Activated CD8-positive, alpha-beta memory T cell treated with anti-CD3 and anti-CD28 coated beads, Interleukin-2, amount 50 U/mL, for 24 hours (primary cell): ENCODE measurements around the gene SUN2.

Experiments
- DNase-seq: peaks from one replicate; pipeline ENCODE4 v3.0.0-alpha.2; 2020; ENCODE audit errors: extremely low read depth

The SUN2 gene

GRCh38 chr22:38716271-38716670, 39.5 kb downstream of the SUN2 start:
- DNase-seq, result no peak

GRCh38 chr22:38715852-38716251, 39.9 kb downstream of the SUN2 start:
- no peak for DNase-seq

- DNase-seq, result no peak
Measured at GRCh38 chr22:38715176-38715764, 40.5 kb downstream of the SUN2 start.

DNA sequence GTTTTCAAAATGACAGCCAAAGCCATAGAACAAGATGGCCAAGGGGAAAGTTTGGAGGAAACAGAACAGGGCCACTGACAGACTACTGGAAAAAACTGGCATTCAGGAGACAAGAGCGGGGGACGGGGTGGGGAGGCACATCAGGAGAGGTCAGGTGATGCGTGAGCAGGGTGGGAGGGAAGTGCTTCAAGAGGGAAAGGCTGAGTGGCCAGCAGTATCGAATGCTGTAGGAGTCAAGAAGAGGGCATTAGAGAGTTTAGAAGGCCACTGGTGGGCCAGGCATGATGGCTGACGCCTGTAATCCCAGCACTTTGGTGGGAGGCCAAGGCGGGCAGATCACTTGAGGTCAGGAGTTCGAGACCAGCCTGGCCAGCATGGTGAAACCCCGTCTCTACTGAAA, 41.9 kb downstream of the SUN2 start:
- no peak for DNase-seq

- DNase-seq, result no peak
Measured at GRCh38 chr22:38712486-38713207, 43.2 kb downstream of the SUN2 start.

DNA sequence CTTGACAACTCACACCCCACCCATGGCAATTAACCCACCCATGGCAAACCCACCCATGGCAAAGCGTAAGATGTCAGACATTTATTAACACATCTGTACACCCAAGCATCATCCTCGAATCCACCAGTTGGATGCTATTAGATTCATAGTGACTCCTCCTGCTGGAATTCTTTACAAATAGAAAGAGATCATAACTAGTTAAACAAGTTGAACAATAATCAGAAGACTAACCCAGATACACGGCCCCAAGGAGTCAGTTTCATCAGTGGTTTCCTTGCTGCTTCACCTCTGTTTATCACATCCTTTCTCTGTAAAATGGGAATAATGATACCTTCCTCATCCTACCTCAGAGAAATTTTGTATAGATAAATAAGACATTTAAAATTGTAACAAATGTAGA, 44.9 kb downstream of the SUN2 start:
- no peak for DNase-seq

- DNase-seq, result no peak
Measured at GRCh38 chr22:38710351-38710750, 45.4 kb downstream of the SUN2 start.

DNA sequence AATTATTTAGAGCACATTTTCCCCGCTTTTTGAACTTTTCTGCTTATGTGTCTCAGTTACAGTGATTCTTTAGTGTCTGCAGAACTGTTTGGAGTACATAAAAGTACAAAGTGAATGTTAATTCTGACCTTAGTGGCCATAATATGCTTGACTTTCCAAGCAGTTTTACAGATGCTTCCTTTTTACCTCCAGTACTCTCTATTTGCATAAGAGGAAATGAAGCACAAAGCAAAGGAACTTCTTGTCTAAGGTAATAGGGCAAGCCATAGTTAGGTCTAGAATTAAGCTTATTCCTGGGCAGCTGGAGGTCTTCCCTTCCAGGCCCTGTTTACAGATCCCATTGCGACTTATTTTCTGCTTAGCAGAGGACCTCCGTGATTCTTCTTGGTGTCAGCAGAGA, 46.5 kb downstream of the SUN2 start:
- no peak for DNase-seq

DNA sequence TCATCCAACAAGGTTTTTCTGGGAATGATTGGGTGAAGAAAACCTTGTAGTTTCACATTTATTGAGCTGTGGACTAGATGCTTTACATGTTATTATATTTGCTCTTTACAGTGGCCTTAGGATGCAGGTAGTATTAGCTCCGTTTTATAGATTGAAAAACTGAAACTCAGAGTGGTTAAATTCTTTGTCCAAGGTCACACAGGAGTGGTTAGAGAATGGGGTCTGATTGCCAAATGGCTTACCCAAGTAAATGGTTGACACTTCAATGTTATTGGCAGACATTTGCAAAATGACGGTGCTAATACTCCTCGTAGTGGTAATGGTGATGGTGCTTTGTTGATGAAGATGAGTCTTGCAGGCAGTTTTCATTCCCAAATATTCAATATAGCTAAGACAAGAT, 47.8 kb downstream of the SUN2 start:
- DNase-seq, result no peak

GRCh38 chr22:38707346-38707745, 48.5 kb downstream of the SUN2 start:
- DNase-seq, result no peak

DNA sequence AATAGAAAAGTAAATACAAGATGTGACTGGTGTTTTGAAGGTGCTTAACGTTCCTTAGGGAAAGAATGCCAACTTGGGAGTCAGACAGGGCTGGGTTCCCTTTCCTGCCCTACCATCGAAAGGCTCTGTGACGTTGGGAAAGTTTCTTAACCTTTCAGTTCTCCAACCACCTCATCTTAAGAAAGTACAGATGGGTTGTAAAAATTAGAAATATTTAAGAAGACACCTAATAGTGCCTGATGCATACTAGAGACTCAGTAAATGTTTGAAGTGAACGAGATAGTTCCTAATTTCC, 49.0 kb downstream of the SUN2 start:
- DNase-seq, result no peak

- no peak for DNase-seq
Measured at GRCh38 chr22:38706101-38706900, 49.5 kb downstream of the SUN2 start.

GRCh38 chr22:38705235-38706100, 50.3 kb downstream of the SUN2 start, which contains the start of gene GTPBP1:
GTPBP1 (plus strand) TSS chr22:38705944; CDS start chr22:38705956, 12 bp downstream.
- DNase-seq, result peak; percentile 96

- no peak for DNase-seq
Measured at GRCh38 chr22:38704654-38705234, 51.1 kb downstream of the SUN2 start.

GRCh38 chr22:38700789-38701628, 54.8 kb downstream of the SUN2 start, which contains the start of gene JOSD1:
JOSD1 (minus strand) TSS chr22:38700943; CDS start chr22:38699987, 956 bp downstream.
- DNase-seq, result peak; percentile 95

- no peak for DNase-seq
Measured at GRCh38 chr22:38700270-38700788, 55.5 kb downstream of the SUN2 start.

DNA sequence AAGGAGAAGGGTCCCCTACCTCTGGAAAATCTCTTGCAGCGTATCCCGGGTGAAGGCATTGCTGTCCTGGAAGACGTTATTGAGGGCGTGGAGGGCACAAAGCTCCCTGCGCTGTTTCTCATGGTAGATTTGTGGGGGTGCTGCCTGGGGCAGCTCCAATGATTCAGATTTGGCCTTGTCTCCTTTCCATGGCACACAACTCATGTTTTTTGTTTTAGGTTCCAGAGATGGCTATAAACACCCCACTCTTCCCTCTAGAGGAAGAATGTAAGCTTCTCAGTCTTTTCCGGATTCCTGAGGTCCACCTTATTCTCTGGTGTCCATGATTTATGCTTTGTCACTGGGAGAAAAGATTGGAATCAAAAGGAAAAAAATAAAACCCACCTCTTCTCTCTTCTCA, 56.0 kb downstream of the SUN2 start:
- DNase-seq, result no peak

GRCh38 chr22:38699143-38699542, 56.7 kb downstream of the SUN2 start:
- no peak for DNase-seq

- DNase-seq, result no peak
Measured at GRCh38 chr22:38698407-38699094, 57.2 kb downstream of the SUN2 start.
